HCT116 (cell line): ENCODE measurements around the gene CGNL1. TPM values are rescaled to one million over a fixed set of nuclear protein-coding genes. Genes with fewer than 3 reads are reported as not detected.

Source experiments
- ATAC-seq: fragments of 200-7000 bp; cut with Tn5 transposase; 2 replicates; pipeline ENCODE4 v1.9.1; 2020; ENCODE audit warnings: mild to moderate bottlenecking, moderate library complexity
- BruUV-seq: library from RNA; stranded (reverse); fragments of 400-500 nt; replicated peaks from 2 replicates; lab custom pipeline; 2021; lab: Mats Ljungman, UMichigan
- CTCF ChIA-PET: fragments of 300-600 bp; sonication (Branson Sonifier 250); formaldehyde crosslinking; loops from one replicate; lab custom pipeline; 2021; ENCODE audit warnings: antibody characterized with exemption; lab: Charles Lee
- POLR2A ChIA-PET: fragments of 300-600, 350-600 bp; sonication (Branson Sonifier 250); formaldehyde crosslinking; loops from one replicate; lab custom pipeline; 2021; ENCODE audit warnings: antibody characterized with exemption; lab: Charles Lee
- RAD21 ChIA-PET, 2 experiments: fragments of 300-600 bp; sonication (Branson Sonifier 250); formaldehyde crosslinking; loops; one replicate each; lab custom pipeline; 2023; ENCODE audit warnings: low total read pairs in 2 of 2; ENCODE audit not compliant: uncharacterized antibody in 2 of 2, unreplicated experiment in 2 of 2, low non-redundant PET in 1 of 2; lab: Charles Lee
- DNase-seq: peaks from one replicate; pipeline ENCODE4 v3.0.0-alpha.2; 2010; ENCODE audit warnings: low read depth, low spot score
- H2AFZ ChIP-seq: fragments of 200-600 bp; shearing (Covaris generic), sonication (generic); 2 replicates; pipeline ENCODE4 v1.6.1; 2017; ENCODE audit warnings: low read depth, mixed run types, mixed read lengths, antibody characterized with exemption, low read length; ENCODE audit not compliant: poor library complexity, severe bottlenecking
- H3K27ac ChIP-seq: 2 replicates; pipeline ENCODE4 v1.5.1; 2012; ENCODE audit warnings: low read depth, low read length
- H3K27me3 ChIP-seq: fragments of 200-600 bp; sonication (generic); 2 replicates; pipeline ENCODE4 v1.6.1; 2016; ENCODE audit warnings: mixed run types, low read length, mixed read lengths; ENCODE audit not compliant: insufficient read depth
- H3K36me3 ChIP-seq, 2 experiments: fragments of 200-500 bp in 1 of 2; fragments of 200-600 bp in 1 of 2; sonication (Bioruptor generic) in 1 of 2; sonication (generic) in 1 of 2; 2 replicates each; pipeline versions ENCODE4 v1.5.1 to v1.6.1; 2014 to 2016; ENCODE audit warnings: low read length in 2 of 2, inconsistent platforms in 1 of 2, mixed read lengths in 1 of 2, mixed run types in 1 of 2; ENCODE audit not compliant: insufficient read depth in 2 of 2, control insufficient read depth in 1 of 2
- H3K4me1 ChIP-seq, 2 experiments: fragments of 200-600 bp in 1 of 2; sonication (generic) in 1 of 2; 2 replicates each; pipeline versions ENCODE4 v1.5.1 to v1.6.1; 2012 to 2017; ENCODE audit warnings: low read length in 2 of 2, inconsistent platforms in 1 of 2, mild to moderate bottlenecking in 1 of 2, mixed read lengths in 1 of 2, mixed run types in 1 of 2, moderate library complexity in 1 of 2; ENCODE audit not compliant: insufficient read depth in 2 of 2, control insufficient read depth in 1 of 2
- H3K4me2 ChIP-seq: fragments of 200-600 bp; sonication (generic); 2 replicates; pipeline ENCODE4 v1.6.1; 2017; ENCODE audit warnings: mixed run types, low read length, mixed read lengths
- H3K4me3 ChIP-seq, 2 experiments: fragments of 200-600 bp in 1 of 2; sonication (generic) in 1 of 2; replicated peaks in 1 of 2; 2 replicates each; pipeline ENCODE4 v1.5.1; 2011 to 2016; ENCODE audit warnings: low read length in 2 of 2, control low read depth in 1 of 2, low read depth in 1 of 2, mild to moderate bottlenecking in 1 of 2, mixed read lengths in 1 of 2, mixed run types in 1 of 2
- H3K79me2 ChIP-seq: fragments of 200-600 bp; sonication (generic); 2 replicates; pipeline ENCODE4 v1.6.1; 2017; ENCODE audit warnings: mild to moderate bottlenecking, mixed run types, low read length, moderate library complexity, mixed read lengths; ENCODE audit not compliant: insufficient read depth
- H3K9ac ChIP-seq: fragments of 200-600 bp; sonication (generic); 2 replicates; pipeline ENCODE4 v1.6.1; 2016; ENCODE audit warnings: low read length, mixed read lengths
- H3K9me2 ChIP-seq: fragments of 200-600 bp; sonication (generic), shearing (Covaris generic); 2 replicates; pipeline ENCODE4 v1.6.1; 2017; ENCODE audit warnings: mixed run types, mild to moderate bottlenecking, moderate library complexity; ENCODE audit not compliant: insufficient read depth
- H3K9me3 ChIP-seq, 2 experiments: fragments of 200-500 bp in 1 of 2; fragments of 200-600 bp in 1 of 2; sonication (Bioruptor generic) in 1 of 2; sonication (generic) in 1 of 2; 2 replicates each; pipeline ENCODE4 v1.6.1; 2014 to 2017; ENCODE audit warnings: low read length in 2 of 2, mixed read lengths in 2 of 2, inconsistent platforms in 1 of 2, low read depth in 1 of 2, mild to moderate bottlenecking in 1 of 2, mixed run types in 1 of 2, moderate library complexity in 1 of 2; ENCODE audit not compliant: control insufficient read depth in 1 of 2, insufficient read depth in 1 of 2
- H4K20me1 ChIP-seq: fragments of 200-600 bp; sonication (generic), shearing (Covaris generic); 2 replicates; pipeline ENCODE4 v1.6.1; 2017; ENCODE audit warnings: mixed run types, mild to moderate bottlenecking, moderate library complexity; ENCODE audit not compliant: insufficient read depth
- EGR1 ChIP-seq: IDR thresholded peaks from 2 replicates; pipeline ENCODE4 v1.6.1; 2012; ENCODE audit warnings: low read depth
- ELF1 ChIP-seq: IDR thresholded peaks from 2 replicates; pipeline ENCODE4 v1.6.1; 2012; ENCODE audit warnings: low read depth, borderline replicate concordance
- JUND ChIP-seq: IDR thresholded peaks from 2 replicates; pipeline ENCODE4 v1.6.1; 2012
- POLR2AphosphoS5 ChIP-seq: IDR thresholded peaks from 2 replicates; pipeline ENCODE4 v1.6.1; 2011; ENCODE audit warnings: mild to moderate bottlenecking, low read depth, low read length, moderate library complexity
- RAD21 ChIP-seq: IDR thresholded peaks from 2 replicates; pipeline ENCODE4 v1.6.1; 2012; ENCODE audit warnings: low read depth, mild to moderate bottlenecking
- REST ChIP-seq: IDR thresholded peaks from 2 replicates; pipeline ENCODE4 v1.6.1; 2012; ENCODE audit warnings: low read depth
- SIN3A ChIP-seq: IDR thresholded peaks from 2 replicates; pipeline ENCODE4 v1.6.1; 2012; ENCODE audit warnings: low read depth
- YY1 ChIP-seq: IDR thresholded peaks from 2 replicates; pipeline ENCODE4 v1.6.1; 2011; ENCODE audit warnings: low read length, low read depth, moderate library complexity, mild to moderate bottlenecking; ENCODE audit not compliant: insufficient replicate concordance; ENCODE audit errors: extremely low read depth
- intact Hi-C: fragments of 100-400 bp; cut with micrococcal nuclease; formaldehyde crosslinking; loops from 2 replicates; pipeline ENCODE4 v1.10.0; 2022
- total RNA-seq: library from RNA; stranded (reverse); gene quantifications from one replicate; pipeline ENCODE4 v1.2.1, GENCODE V29; 2021; ENCODE audit not compliant: unreplicated experiment
- TF ChIP-seq, protein P1 (sequence below): IDR thresholded peaks from 2 replicates; pipeline ENCODE4 v1.6.1; 2011; ENCODE audit warnings: mild to moderate bottlenecking, low read length, moderate library complexity; ENCODE audit not compliant: insufficient replicate concordance; ENCODE audit errors: extremely low read depth

The CGNL1 gene
- total RNA-seq, 1 experiment from 2014 or later: 2.2 TPM

DNA sequence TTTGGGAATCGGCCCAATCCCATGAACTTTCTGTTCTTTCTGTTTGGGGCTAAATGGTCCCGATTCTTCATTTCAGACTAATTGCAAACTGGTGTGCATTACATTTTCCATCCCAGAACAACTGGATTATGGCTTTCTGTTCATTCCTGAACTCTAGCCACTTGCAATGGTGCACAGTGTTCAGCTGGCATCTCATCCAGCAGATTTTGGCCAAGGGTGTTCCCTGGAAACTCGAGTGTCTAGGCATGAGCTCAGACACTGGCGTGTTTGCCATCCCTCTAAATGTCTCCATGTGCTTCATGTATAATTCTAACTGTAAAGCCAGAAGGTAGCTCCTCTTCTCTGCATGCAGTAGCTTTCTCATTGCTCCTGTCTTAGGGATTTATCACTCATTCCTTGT is 118.3 kb downstream of the CGNL1 start:
- intact Hi-C loops: no loop called here
- H3K4me3 ChIP-seq: no peak overlapping the region
- H3K9me2 ChIP-seq: no peaks in the 10 kb centered on the region; the same call in 1 of the 2 replicates
- DNase-seq (no peak), ATAC-seq (no peak)
- no peaks in the 10 kb centered on the region for H3K36me3 ChIP-seq
- RAD21 ChIA-PET: no interaction called here
- H2AFZ ChIP-seq: no peak overlapping the region
- H3K4me2 ChIP-seq: no peak overlapping the region
- no peak overlapping the region for H3K9ac ChIP-seq
- H3K27me3 ChIP-seq: no peaks in the 10 kb centered on the region
- no TSS peak for BruUV-seq
- POLR2A ChIA-PET: no interaction called here
- TF ChIP-seq ELF1 (no peak), REST (no peak), EGR1 (no peak), YY1 (no peak), RAD21 (no peak), JUND (no peak), POLR2AphosphoS5 (no peak), SIN3A (no peak)
- TF ChIP-seq, protein P1, sequence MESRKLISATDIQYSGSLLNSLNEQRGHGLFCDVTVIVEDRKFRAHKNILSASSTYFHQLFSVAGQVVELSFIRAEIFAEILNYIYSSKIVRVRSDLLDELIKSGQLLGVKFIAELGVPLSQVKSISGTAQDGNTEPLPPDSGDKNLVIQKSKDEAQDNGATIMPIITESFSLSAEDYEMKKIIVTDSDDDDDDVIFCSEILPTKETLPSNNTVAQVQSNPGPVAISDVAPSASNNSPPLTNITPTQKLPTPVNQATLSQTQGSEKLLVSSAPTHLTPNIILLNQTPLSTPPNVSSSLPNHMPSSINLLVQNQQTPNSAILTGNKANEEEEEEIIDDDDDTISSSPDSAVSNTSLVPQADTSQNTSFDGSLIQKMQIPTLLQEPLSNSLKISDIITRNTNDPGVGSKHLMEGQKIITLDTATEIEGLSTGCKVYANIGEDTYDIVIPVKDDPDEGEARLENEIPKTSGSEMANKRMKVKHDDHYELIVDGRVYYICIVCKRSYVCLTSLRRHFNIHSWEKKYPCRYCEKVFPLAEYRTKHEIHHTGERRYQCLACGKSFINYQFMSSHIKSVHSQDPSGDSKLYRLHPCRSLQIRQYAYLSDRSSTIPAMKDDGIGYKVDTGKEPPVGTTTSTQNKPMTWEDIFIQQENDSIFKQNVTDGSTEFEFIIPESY: no peak
- TF ChIP-seq, all 23 proteins: peak for 0
- Histone ChIP-seq H4K20me1 (no peaks in the 10 kb centered on the region), H3K27ac (no peak overlapping the region), H3K79me2 (no peaks in the 10 kb centered on the region), H3K9me3 (no peaks in the 10 kb centered on the region), H3K4me1 (no peaks in the 10 kb centered on the region)
- CTCF ChIA-PET: interaction anchor here (1.0 to 1.1 kb wide), 2 partner anchors 8 to 9 kb away, joined by 3 read pairs; no protein-coding TSS in a partner anchor
